ENCODE data around the gene HNRNPA2B1. TPM values are rescaled to one million over a fixed set of nuclear protein-coding genes. Genes with fewer than 3 reads are reported as not detected.

HNRNPA2B1 gene
- total and polyA plus RNA-seq, 2 of the 8 experiments (the other 6 are each of a cell fraction or from before 2014, with no cell fraction given): 276 to 1,255 TPM

DNA sequence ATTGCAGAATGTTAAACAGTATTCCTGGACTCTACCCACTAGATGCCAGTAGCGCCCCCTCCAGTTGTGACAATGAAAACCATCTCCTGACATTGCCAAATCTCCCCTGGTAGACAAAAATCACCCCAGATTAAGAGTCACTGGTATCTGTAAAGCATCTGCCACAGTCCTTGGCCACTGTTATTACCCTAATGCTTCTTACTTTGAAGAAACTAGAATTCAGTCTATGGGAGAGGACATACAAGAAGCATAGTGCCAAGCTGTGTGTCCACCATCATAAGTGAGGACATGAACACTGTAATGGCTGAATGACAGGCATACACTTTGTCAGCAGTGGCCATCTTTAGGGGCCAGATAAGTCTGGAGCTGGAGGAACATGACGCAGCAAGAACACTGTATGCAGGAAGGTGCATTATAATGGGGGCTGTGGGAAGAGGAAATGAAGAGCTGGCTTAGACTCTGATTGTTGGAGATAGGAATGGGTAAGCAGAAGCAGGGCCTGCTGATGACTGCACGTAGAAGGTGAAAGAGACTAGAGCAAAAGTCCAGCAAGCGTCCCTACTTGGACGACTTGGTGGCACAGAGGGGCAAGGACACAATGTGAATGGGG, 33.5 kb upstream of the HNRNPA2B1 start:
- Histone ChIP-seq H4K20me1 (replicated peaks in 1 of 2; ENCODE audit: control insufficient read depth in 1 of 2, insufficient read depth in 2 of 2, low read length in 2 of 2) (no peaks in the 10 kb centered on the region), H3K79me1 (ENCODE audit: low read depth, low read length) (no peaks in the 10 kb centered on the region), H3K18ac (ENCODE audit: extremely low read depth, low read length) (no peak overlapping the region), H3K56ac (replicated peaks; ENCODE audit: insufficient read length, low read depth, low read length) (no peak overlapping the region), H3K9me3 (ENCODE audit: insufficient read depth in 2 of 2, low read depth in 1 of 2, low read length in 1 of 2) (no peaks in the 10 kb centered on the region), H2BK12ac (ENCODE audit: low read depth, low read length) (no peak overlapping the region), H3K14ac (ENCODE audit: insufficient read length) (no peak overlapping the region), H3K4me3 (ENCODE audit: extremely low read depth in 1 of 4, insufficient read depth in 2 of 4, low read depth in 3 of 4, low read length in 4 of 4) (no peak overlapping the region), H3K4ac (replicated peaks; ENCODE audit: insufficient read length, low read depth, low read length) (no peak overlapping the region), H4K5ac (ENCODE audit: insufficient read length, low read depth, low read length) (no peak overlapping the region), H2BK15ac (ENCODE audit: low read length) (no peak overlapping the region), H3K27ac (ENCODE audit: low read depth, low read length) (no peak overlapping the region), H3K4me2 (ENCODE audit: insufficient read depth in 1 of 2, low read depth in 2 of 2, low read length in 2 of 2) (no peak overlapping the region), H3K23me2 (ENCODE audit: low read depth, low read length) (no peaks in the 10 kb centered on the region), H2AFZ (ENCODE audit: low read length) (0 out of 2 replicates have a peak overlapping the region, but pooled peaks have one; percentile 19), H2AK5ac (ENCODE audit: low read depth, low read length) (no peak overlapping the region), H2BK5ac (ENCODE audit: low read depth, low read length) (no peak overlapping the region), H3K36me3 (ENCODE audit: control insufficient read depth in 2 of 4, insufficient read depth in 4 of 4, low read length in 3 of 4) (no peaks in the 10 kb centered on the region), H2BK120ac (replicated peaks; ENCODE audit: low read depth, low read length) (no peak overlapping the region), H4K91ac (replicated peaks; ENCODE audit: insufficient read length, low read length) (no peak overlapping the region), H4K8ac (ENCODE audit: extremely low read depth, insufficient read depth, low read length) (no peak overlapping the region), H3K27me3 (replicated peaks in 1 of 4; ENCODE audit: control insufficient read depth in 3 of 4, extremely low read depth in 1 of 4, insufficient read depth in 3 of 4, low read length in 3 of 4) (no peaks in the 10 kb centered on the region), H2BK20ac (ENCODE audit: low read length) (no peak overlapping the region), H3K79me2 (ENCODE audit: control insufficient read depth in 1 of 2, insufficient read depth in 2 of 2, low read length in 2 of 2) (no peaks in the 10 kb centered on the region), H3K4me1 (replicated peaks in 1 of 4; ENCODE audit: control insufficient read depth in 3 of 4, insufficient read depth in 4 of 4, low read length in 3 of 4) (no peaks in the 10 kb centered on the region), H3K9ac (replicated peaks in 1 of 4; ENCODE audit: extremely low read depth in 1 of 4, low read depth in 3 of 4, low read length in 3 of 4) (no peak overlapping the region), H3K23ac (ENCODE audit: insufficient read length) (no peak overlapping the region)
- FAIRE-seq: no peak
- DNase-seq (ENCODE audit: low read depth in 1 of 2, low spot score in 2 of 2): no peak
- 83% methylated on average over 5 of the region's 5 CpGs; no CpG with 5 or more reads in 1 of the 2 experiments for WGBS, 2 experiments (ENCODE audit: extremely low coverage in 1 of 2, insufficient coverage in 1 of 2, insufficient read length in 1 of 2, insufficient replicate concordance in 2 of 2, low coverage in 1 of 2, low lambda C conversion rate in 2 of 2, missing lambda C conversion rate in 1 of 2)
- ChIA-PET CTCF (ENCODE audit: partially characterized antibody) (interaction anchor here (0.6 to 1.8 kb wide), 3 partner anchors 17 to 155 kb away, joined by 3 read pairs; no protein-coding TSS in a partner anchor), POLR2A (ENCODE audit: partially characterized antibody) (interaction anchor here (0.9 to 1.8 kb wide), 3 partner anchors 31 to 46 kb away, joined by 3 to 5 read pairs (median 4); no protein-coding TSS in a partner anchor)
- TF ChIP-seq BRCA1 (IDR thresholded peaks at IDR 0.05; ENCODE audit: low read depth, low read length): no peak
- peak in 1 of 2 experiments; percentile 15; a peak in 1 of 4 replicates for TF ChIP-seq RAD21 (IDR thresholded peaks at IDR 0.05 in 1 of 2, conservative IDR thresholded peaks at IDR 0.05 in 1 of 2; ENCODE audit: low read depth in 2 of 2, low read length in 2 of 2)
- TF ChIP-seq RFX5 (IDR thresholded peaks at IDR 0.05; ENCODE audit: borderline replicate concordance, low read depth, low read length): no peak
- no peak for TF ChIP-seq SP2 (IDR thresholded peaks at IDR 0.05; ENCODE audit: low read length)

Data from H1 (cell line).